IPS-15b (cell line): ENCODE measurements around the gene ABO.
"Not testable (repeated sequence)": the region's sequence is repeated elsewhere in the genome, so short reads cannot be mapped to it uniquely, and the experiment has no call there.

ENCODE experiments used
- H3K27me3 ChIP-seq: one replicate; pipeline ENCODE4 v1.6.1; 2013; ENCODE audit warnings: low read length; ENCODE audit not compliant: control insufficient read depth, insufficient read depth
- H3K36me3 ChIP-seq: one replicate; pipeline ENCODE4 v1.6.1; 2013; ENCODE audit warnings: low read length; ENCODE audit not compliant: control insufficient read depth, insufficient read depth
- H3K4me1 ChIP-seq: one replicate; pipeline ENCODE4 v1.6.1; 2013; ENCODE audit warnings: mild to moderate bottlenecking, low read length; ENCODE audit not compliant: control insufficient read depth, insufficient read depth
- H3K4me3 ChIP-seq: one replicate; pipeline ENCODE4 v1.5.1; 2013; ENCODE audit warnings: low read depth, low read length
- H3K9ac ChIP-seq: one replicate; pipeline ENCODE4 v1.6.1; 2013; ENCODE audit warnings: low read depth, mild to moderate bottlenecking, low read length
- H3K9me3 ChIP-seq: one replicate; pipeline ENCODE4 v1.6.1; 2013; ENCODE audit warnings: mild to moderate bottlenecking, low read length; ENCODE audit not compliant: control insufficient read depth, insufficient read depth

ABO gene

DNA sequence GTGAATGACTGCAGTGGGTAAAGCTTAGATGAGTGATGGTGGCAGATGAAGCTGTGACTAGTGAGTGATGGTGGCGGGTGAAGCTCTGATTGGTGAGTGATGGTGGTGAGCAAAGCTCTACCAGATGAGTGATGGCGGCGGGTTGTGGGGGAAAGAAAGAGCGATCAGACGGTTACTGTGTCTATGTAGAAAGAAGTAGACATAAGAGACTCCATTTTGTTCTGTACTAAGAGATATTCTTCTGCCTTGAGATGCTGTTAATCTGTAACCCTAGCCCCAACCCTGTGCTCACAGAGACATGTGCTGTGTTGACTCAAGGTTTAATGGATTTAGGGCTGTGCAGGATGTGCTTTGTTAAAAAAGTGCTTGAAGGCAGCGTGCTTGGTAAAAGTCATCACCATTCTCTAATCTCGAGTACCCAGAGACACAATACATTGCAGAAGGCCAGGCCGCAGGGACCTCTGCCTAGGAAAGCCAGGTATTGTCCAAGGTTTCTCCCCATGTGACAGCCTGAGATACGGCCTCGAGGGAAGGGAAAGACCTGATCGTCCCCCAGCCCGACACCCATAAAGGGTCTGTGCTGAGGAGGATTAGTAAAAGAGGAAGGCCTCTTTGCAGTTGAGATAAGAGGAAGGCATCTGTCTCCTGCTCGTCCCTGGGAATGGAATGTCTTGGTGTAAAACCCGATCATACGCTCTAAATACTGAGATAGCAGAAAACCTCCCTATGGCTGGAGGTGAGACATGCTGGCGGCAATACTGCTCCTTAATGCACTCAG is 8.4 kb upstream of the ABO start:
- H3K9me3 ChIP-seq, H3K4me3 ChIP-seq, H3K36me3 ChIP-seq, H3K4me1 ChIP-seq, H3K27me3 ChIP-seq, H3K9ac ChIP-seq: not testable (repeated sequence)

DNA sequence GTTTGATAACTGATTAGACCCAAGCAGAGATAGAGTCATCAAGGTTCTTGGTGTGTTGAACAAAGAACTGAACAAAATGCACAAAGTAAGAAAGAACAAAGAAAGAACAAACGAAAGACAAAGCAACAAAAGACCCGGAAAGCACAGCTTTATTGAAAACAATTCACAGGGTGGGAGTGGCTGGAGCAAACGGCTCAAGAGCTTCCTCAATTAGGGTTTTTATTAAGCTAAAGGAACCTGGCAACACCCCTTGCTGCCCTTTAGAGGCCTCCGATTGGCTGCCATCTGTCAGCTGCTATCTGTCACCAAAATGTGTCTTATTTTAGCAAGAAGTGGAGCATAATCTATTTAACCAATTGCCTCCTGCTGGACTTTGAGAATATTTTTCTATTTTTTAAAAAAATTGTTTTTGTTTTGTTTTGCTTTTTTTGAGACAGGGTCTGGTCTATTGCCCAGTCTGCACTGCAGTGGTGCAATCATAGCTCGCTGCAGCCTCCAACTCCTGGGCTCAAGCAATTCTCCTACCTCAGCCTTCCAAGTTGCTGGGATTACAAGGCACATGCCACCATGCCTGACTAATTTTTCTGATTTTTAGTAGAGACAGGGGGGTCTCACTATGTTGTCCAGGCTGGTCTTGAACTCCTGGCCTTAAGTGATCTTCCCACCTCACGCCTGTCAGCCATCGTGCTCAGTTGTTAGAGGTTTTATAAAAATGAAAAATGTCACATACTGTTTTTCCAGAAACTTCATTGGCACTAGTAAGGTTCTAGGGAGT is 7.7 kb upstream of the ABO start:
- Histone ChIP-seq H3K9ac (no peak overlapping the region), H3K4me3 (no peak overlapping the region), H3K27me3 (peaks cover 12% of the 10 kb centered on the region), H3K9me3 (peaks cover 3% of the 10 kb centered on the region), H3K36me3 (no peaks in the 10 kb centered on the region), H3K4me1 (peaks cover 5% of the 10 kb centered on the region)

DNA sequence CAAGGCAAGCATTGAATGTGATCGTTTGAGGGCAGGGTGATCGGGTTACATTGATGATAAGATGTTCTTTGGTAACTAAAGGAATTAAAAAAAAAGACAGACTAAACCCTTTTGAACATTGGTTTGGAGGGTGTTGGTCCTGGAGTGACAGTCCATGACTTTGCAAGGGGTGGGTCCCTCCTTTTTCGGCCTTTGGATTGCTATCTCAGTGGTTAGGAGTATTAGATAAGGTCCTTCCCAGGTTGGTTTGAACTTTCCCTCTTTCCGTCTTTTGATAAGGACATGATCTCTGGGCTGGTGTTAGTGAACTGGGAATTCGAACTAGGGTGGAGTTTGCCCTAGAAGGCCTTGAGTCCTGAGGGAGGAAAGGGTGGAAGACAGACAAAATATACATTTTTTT is 5.4 kb upstream of the ABO start:
- Histone ChIP-seq H3K27me3 (peaks cover 32% of the 10 kb centered on the region), H3K9me3 (peaks cover 3% of the 10 kb centered on the region), H3K4me1 (peaks cover 5% of the 10 kb centered on the region), H3K4me3 (no peak overlapping the region), H3K9ac (no peak overlapping the region), H3K36me3 (no peaks in the 10 kb centered on the region)

DNA sequence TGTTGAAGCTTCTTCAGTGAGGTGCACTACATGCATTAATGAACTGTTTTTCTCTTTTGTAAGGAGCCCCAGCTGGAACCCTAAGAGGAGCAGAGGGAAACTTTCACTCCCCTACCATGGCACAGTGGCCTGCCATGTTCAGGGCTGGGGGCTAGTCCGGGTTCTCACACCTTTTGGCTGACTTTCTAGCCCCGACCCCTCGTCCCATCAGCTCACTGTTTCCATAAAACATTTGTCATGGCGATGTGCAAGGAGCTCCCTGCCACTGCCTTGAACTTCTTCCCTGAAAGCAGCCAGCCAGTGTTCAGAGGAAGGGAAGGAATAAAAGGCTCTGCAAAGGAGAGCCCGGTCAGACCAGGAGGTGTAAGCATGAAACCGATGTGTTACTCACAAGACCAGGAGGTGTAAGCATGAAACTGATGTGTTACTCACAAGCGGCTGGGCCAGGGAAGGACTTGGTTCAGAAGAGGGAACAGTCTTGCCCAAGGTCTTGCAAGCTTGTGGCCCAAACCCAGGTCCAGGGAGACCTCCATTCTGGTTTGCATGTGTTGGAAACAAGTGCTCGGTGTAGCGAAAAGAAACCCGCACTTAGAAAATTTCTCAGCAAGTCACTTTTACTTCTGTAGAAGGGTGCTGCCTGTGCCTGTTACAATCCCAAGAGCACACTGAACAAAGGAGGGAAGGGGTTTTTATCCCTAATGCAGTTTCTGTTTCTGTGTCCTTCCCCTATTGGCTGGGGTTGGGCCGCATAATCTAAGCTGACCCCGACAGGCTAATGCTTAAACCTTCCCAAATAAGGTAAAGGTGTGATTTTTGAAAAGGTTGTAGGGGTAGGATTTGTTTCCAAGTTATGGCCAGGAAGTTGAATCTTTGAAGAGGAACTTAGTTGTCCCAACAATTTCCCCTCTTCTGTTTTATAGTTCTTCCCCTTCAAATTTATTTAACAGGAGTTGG is 3.4 kb upstream of the ABO start:
- Histone ChIP-seq H3K4me3 (no peak overlapping the region), H3K36me3 (no peaks in the 10 kb centered on the region), H3K27me3 (peaks cover 46% of the 10 kb centered on the region), H3K9ac (no peak overlapping the region), H3K4me1 (peaks cover 5% of the 10 kb centered on the region), H3K9me3 (peaks cover 3% of the 10 kb centered on the region)

DNA sequence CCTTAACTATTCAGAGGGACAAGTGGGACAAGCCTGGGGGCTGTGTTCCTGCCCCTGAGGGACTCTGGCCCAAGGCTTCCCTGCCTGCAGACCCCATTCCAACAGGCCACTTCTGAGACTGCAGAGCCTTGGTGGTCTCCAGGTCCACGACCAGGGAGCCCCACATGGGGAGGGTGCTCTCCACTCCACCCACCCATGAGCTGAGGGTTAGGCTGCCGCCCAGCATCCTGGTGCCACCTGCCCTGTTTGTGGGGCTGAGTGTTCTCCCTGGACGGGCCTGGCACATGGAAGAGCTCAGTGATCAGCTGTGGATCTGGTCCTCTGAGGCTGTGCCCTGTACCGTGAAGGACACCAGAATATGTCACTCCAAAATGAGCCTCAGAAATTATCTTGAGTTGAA is 2.5 kb upstream of the ABO start:
- no peak overlapping the region for H3K9ac ChIP-seq
- H3K9me3 ChIP-seq: peaks cover 3% of the 10 kb centered on the region
- H3K4me3 ChIP-seq: no peak overlapping the region
- peaks cover 52% of the 10 kb centered on the region for H3K27me3 ChIP-seq
- H3K36me3 ChIP-seq: no peaks in the 10 kb centered on the region
- peaks cover 5% of the 10 kb centered on the region for H3K4me1 ChIP-seq

DNA sequence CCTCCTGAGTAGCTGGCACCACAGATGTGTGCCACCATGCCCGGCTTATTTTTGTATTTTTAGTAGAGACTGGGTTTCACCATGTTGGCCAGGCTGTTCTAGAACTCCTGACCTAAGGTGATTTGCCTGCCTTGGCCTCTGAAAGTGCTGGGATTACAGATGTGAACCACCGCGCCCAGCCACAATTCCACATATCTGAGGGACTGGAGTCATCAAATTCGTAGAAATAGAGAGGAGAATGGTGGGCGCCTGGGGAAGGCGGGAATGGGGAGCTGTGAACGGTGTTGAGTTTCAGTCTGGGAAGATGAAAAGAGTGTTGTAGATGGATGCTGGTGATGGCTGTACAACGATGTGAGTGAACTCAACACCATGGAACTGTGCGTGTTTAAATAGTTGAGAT is 1.9 kb upstream of the ABO start:
- H3K4me1 ChIP-seq: no peaks in the 10 kb centered on the region
- H3K9ac ChIP-seq: no peak overlapping the region
- peaks cover 55% of the 10 kb centered on the region for H3K27me3 ChIP-seq
- H3K36me3 ChIP-seq: no peaks in the 10 kb centered on the region
- H3K4me3 ChIP-seq: no peak overlapping the region
- H3K9me3 ChIP-seq: peaks cover 3% of the 10 kb centered on the region

DNA sequence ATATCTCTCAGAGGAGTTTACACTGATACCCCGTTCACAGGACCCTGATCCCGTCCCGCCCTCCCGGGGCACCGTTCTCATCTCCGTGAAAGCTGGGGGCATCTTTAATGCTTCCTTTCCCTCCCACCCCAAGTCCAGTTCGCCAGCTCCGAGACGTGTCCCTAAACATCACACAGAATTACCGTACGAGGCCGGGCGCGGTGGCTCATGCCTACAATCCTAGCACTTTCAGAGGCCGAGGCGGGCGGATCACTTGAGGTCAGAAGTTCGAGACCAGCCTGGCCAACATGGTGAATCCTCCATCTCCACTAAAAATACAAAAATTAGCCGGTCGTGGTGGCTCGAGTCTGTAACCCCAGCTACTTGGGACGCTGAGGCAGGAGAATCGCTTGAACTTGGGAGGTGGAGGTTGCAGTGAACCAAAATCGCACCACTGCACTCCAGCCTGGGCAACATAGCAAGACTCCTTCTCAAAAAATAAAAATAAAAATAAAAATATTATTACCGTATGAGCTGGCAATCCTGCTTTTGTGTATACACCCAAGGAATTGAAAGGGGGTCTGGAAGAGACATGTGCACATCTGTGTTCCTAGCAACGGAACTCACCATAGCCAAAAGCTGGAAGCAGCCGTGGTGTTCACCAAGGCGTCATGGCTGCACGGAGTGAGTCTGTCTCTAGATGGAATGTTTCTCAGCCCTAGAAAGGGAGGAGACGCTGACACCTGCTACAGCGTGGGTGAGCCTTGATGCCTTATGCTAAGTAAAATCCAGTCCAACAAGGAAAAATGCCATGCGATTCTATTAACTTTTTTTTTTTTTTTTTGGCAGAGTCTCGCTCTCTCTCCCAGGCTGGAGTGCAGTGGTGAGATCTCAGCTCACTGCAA is 1.2 kb upstream of the ABO start:
- Histone ChIP-seq H3K36me3 (no peaks in the 10 kb centered on the region), H3K9me3 (peaks cover 3% of the 10 kb centered on the region), H3K4me1 (no peaks in the 10 kb centered on the region), H3K9ac (no peak overlapping the region), H3K4me3 (peak overlapping the region; percentile 49), H3K27me3 (peaks cover 57% of the 10 kb centered on the region)

DNA sequence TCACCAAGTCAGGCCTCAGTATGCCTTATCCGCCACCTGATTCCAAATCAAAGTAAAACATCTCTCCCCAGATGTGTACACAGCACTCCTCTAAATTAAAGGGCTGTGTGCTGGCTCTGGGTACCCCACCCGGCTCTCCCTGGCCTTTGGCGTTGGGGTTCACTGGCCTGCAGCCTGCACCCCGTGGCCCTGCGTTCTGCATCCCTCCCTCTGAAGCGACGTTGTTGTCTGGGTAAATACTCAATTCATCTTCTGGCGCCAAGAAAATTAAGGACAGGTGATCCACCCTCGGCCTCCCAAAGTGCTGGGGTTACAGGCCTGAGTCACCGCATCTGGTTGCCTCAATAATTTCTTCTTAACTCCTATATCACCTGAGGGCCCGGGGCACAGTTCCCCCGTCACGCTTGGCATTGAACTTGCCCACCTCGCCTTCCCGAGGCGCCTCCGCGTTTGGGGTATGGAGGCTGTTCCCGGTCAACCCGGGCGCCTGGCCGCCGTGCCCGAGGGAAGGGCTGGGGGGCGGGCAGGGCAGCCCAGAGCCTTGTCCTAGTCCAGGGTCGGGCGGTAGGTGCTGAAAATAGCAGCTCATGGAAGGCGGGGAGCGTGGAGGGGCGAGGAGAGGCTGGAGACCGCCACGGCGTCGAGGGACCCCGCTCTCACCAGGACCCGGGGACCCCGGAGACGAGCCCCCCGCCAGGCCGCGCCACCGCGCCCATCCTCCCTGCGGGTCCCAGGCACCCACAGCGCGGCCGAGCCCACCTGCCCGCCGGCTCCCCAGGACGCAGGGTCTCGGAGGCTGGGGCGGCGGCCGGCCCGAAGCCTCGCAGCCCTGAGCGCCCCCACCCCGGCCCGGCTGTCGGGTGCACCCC is 531 bp downstream of the ABO start:
- H3K9ac ChIP-seq: no peak overlapping the region
- peaks cover 57% of the 10 kb centered on the region for H3K27me3 ChIP-seq

DNA sequence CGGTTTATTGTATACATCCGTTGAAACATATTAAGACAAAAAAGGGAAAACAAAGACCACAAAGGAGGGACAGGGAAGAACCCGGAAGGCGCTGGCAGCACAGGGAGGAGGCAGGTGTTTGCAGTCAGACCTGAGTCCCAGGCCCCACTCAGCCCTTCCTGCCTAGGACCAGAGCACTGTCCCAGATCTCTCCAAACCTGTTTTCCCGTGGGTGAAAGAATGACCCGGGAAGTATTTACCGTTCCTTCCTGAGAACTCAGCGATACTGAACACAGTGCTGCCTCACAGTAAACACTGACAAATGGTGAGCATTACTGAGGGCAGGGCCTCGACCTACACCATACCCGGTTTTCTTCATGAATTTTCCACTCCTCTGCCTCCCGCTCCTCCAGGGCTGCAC is 1.2 kb downstream of the ABO start:
- Histone ChIP-seq H3K27me3 (peaks cover 57% of the 10 kb centered on the region), H3K4me3 (no peak overlapping the region), H3K4me1 (no peaks in the 10 kb centered on the region), H3K36me3 (no peaks in the 10 kb centered on the region), H3K9me3 (peaks cover 3% of the 10 kb centered on the region), H3K9ac (no peak overlapping the region)

More for the DNA sequence above, 531 bp downstream of the ABO start:
- Histone ChIP-seq H3K4me1 (no peaks in the 10 kb centered on the region), H3K36me3 (no peaks in the 10 kb centered on the region), H3K4me3 (peak overlapping the region; percentile 49), H3K9me3 (peaks cover 3% of the 10 kb centered on the region)

DNA sequence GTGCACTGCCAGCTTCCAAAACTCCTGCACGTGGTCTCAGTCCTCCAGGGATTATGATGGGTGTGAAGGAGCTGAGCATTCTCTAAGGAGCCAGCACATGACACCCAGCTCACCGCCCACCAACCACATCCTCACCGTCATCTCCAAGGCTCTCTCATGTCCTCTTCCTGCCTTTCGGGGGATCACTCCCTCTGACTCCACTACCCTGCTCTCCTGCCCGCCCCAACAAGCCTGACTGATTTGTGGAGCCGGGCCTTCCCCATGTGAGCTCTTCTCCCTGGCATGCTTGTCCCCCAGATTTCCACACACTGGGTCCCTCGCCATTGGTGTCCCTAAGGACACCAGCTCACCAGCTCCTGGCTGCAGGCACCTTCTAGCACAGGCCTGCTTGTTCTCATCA is 1.9 kb downstream of the ABO start:
- Histone ChIP-seq H3K36me3 (no peaks in the 10 kb centered on the region), H3K4me3 (no peak overlapping the region), H3K27me3 (peaks cover 51% of the 10 kb centered on the region), H3K9ac (no peak overlapping the region), H3K9me3 (peaks cover 3% of the 10 kb centered on the region), H3K4me1 (no peaks in the 10 kb centered on the region)
